Neural cell (in vitro differentiated cells): Measurements from ENCODE around the gene WDR70. TPM values are rescaled to one million over a fixed set of nuclear protein-coding genes. Genes with fewer than 3 reads are reported as not detected.

ENCODE experiments used
- H2AFZ ChIP-seq: fragments of 200-600, 300-800 bp; sonication (generic), shearing (Covaris generic); 2 replicates; pipeline ENCODE4 v1.6.0; 2014; ENCODE audit warnings: low read depth, mild to moderate bottlenecking, antibody characterized with exemption, low read length, moderate library complexity
- H3F3A ChIP-seq: fragments of 200-600 bp; shearing (Covaris generic); 2 replicates; pipeline ENCODE4 v1.6.1; 2016; ENCODE audit warnings: mild to moderate bottlenecking, moderate library complexity, mixed read lengths, antibody characterized with exemption, low read length; ENCODE audit not compliant: insufficient read depth, poor library complexity, severe bottlenecking
- H3K27ac ChIP-seq: fragments of 200-600, 300-800 bp; sonication (generic), shearing (Covaris generic); 2 replicates; pipeline ENCODE4 v1.5.1; 2014; ENCODE audit warnings: mild to moderate bottlenecking, low read length, moderate library complexity
- H3K27me3 ChIP-seq: fragments of 300-800, 200-600 bp; sonication (generic), shearing (Covaris generic); 2 replicates; pipeline ENCODE4 v1.6.0; 2014; ENCODE audit warnings: mild to moderate bottlenecking, low read depth, low read length, moderate library complexity; ENCODE audit not compliant: insufficient read depth
- H3K36me3 ChIP-seq: fragments of 300-800, 200-600 bp; sonication (generic), shearing (Covaris generic); 2 replicates; pipeline ENCODE4 v1.5.1; 2014; ENCODE audit warnings: mild to moderate bottlenecking, antibody characterized with exemption, low read length, moderate library complexity; ENCODE audit not compliant: insufficient read depth
- H3K4me2 ChIP-seq: fragments of 300-800, 200-600 bp; sonication (generic), shearing (Covaris generic); 2 replicates; pipeline ENCODE4 v1.6.0; 2014; ENCODE audit warnings: mild to moderate bottlenecking, low read length
- H3K4me3 ChIP-seq: fragments of 300-800, 200-600 bp; sonication (generic), shearing (Covaris generic); 2 replicates; pipeline ENCODE4 v1.5.1; 2014; ENCODE audit warnings: mild to moderate bottlenecking, low read length, moderate library complexity
- H3K79me2 ChIP-seq: fragments of 200-600 bp; shearing (Covaris generic); replicated peaks from 2 replicates; pipeline ENCODE4 v1.6.0; 2014; ENCODE audit warnings: mild to moderate bottlenecking, low read length, moderate library complexity; ENCODE audit not compliant: insufficient read depth
- H3K9ac ChIP-seq: fragments of 300-800, 200-600 bp; sonication (generic), shearing (Covaris generic); 2 replicates; pipeline ENCODE4 v1.6.1; 2016; ENCODE audit warnings: mild to moderate bottlenecking, low read length, mixed read lengths
- H3K9me2 ChIP-seq: fragments of 200-600 bp; shearing (Covaris generic); 2 replicates; pipeline ENCODE4 v1.6.1; 2016; ENCODE audit warnings: mild to moderate bottlenecking, low read length, mixed read lengths; ENCODE audit not compliant: insufficient read depth
- H3K9me3 ChIP-seq: fragments of 200-600, 300-800 bp; sonication (generic), shearing (Covaris generic); 2 replicates; pipeline ENCODE4 v1.6.1; 2016; ENCODE audit warnings: mild to moderate bottlenecking, mixed run types, low read length, moderate library complexity, mixed read lengths
- H4K20me1 ChIP-seq: fragments of 200-600 bp; shearing (Covaris generic); 2 replicates; pipeline ENCODE4 v1.6.1; 2016; ENCODE audit warnings: mild to moderate bottlenecking, mixed run types; ENCODE audit not compliant: insufficient read depth
- CTCF ChIP-seq: fragments of 450-650 bp; IDR thresholded peaks from 2 replicates; pipeline ENCODE4 v1.5.1; 2014; ENCODE audit warnings: antibody characterized with exemption, mild to moderate bottlenecking, moderate library complexity; ENCODE audit not compliant: poor library complexity, severe bottlenecking
- EP300 ChIP-seq: fragments of 450-650 bp; conservative IDR thresholded peaks from 2 replicates; pipeline ENCODE4 v1.6.1; 2014; ENCODE audit warnings: antibody characterized with exemption, mild to moderate bottlenecking, moderate library complexity; ENCODE audit not compliant: poor library complexity, severe bottlenecking
- EZH2 ChIP-seq: fragments of 200-600, 300-800 bp; shearing (Covaris generic), sonication (generic); IDR thresholded peaks from 2 replicates; pipeline ENCODE4 v1.6.1; 2014; ENCODE audit warnings: antibody characterized with exemption, low read length, borderline replicate concordance, mild to moderate bottlenecking; ENCODE audit not compliant: insufficient read depth, poor library complexity, severe bottlenecking
- MXI1 ChIP-seq: fragments of 450-650 bp; conservative IDR thresholded peaks from 2 replicates; pipeline ENCODE4 v1.6.1; 2014; ENCODE audit warnings: antibody characterized with exemption, mild to moderate bottlenecking; ENCODE audit not compliant: poor library complexity, severe bottlenecking
- POLR2AphosphoS5 ChIP-seq: IDR thresholded peaks from 2 replicates; pipeline ENCODE4 v1.6.1; 2012
- RAD21 ChIP-seq: fragments of 450-650 bp; conservative IDR thresholded peaks from 2 replicates; pipeline ENCODE4 v1.6.1; 2014; ENCODE audit warnings: antibody characterized with exemption, mild to moderate bottlenecking, moderate library complexity
- SMC3 ChIP-seq: fragments of 450-650 bp; conservative IDR thresholded peaks from 2 replicates; pipeline ENCODE4 v1.6.1; 2014; ENCODE audit warnings: antibody characterized with exemption, mild to moderate bottlenecking, moderate library complexity; ENCODE audit not compliant: poor library complexity
- TAF1 ChIP-seq: IDR thresholded peaks from 2 replicates; pipeline ENCODE4 v1.6.1; 2012; ENCODE audit warnings: low read depth
- polyA plus RNA-seq: library from polyadenylated mRNA; depleted of rRNA; stranded (reverse); fragments of >200 nt; gene quantifications from 2 replicates; pipeline ENCODE4 v1.2.3, GENCODE V29; 2014
- TF ChIP-seq, protein P1 (sequence below): IDR thresholded peaks from 2 replicates; pipeline ENCODE4 v1.6.1; 2012; ENCODE audit warnings: borderline replicate concordance

The WDR70 gene
- polyA plus RNA-seq, 1 donor from 2014 or later, result 40.9 TPM

DNA sequence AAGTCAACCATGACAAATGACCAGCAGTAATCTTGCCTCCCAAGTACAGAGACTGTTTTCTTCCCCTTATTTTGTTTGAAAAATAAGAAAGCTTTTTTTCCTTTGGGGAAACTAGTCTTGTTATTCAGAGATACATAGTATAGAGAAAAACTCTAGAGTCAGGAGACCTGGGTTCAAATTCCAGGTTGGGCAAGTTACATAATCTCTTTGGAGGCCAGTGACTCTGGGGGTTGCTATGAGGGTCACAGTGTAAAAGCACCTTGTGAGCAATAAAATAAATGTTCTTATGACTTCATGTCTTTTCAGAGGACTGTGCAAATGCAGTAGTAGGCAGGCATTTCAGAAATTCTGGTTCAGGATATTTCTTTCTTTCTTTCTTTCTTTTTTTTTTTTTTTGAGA is 389.3 kb downstream of the WDR70 start:
- no peak overlapping the region for H3K27ac ChIP-seq

DNA sequence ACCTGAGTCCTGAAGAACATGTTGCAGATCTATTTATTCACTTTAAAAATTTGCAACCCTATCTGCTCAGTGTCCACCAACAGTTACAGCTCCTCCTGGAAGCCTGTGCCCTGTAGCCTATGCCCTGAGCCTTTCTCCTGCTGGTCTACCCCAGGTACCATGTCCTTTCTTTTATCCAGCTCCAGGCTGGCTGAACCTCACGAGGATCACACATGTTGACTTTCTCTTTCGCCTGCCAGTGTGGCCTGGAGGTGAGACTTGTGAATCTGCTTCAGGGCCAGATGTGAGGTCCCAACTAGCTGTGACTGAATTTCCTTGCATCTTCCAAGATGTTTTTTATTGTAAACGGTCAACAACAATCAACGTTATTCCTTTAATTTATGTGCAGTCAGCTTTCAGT is 390.0 kb downstream of the WDR70 start:
- Histone ChIP-seq H3K9me3 (peaks cover 5% of the 10 kb centered on the region), H2AFZ (no peak overlapping the region), H3K36me3 (no peaks in the 10 kb centered on the region), H3K79me2 (no peaks in the 10 kb centered on the region), H3K4me2 (no peak overlapping the region), H3K27me3 (no peaks in the 10 kb centered on the region), H3F3A (no peaks in the 10 kb centered on the region), H3K9me2 (no peaks in the 10 kb centered on the region), H3K27ac (no peak overlapping the region), H4K20me1 (no peaks in the 10 kb centered on the region), H3K4me3 (no peak overlapping the region), H3K9ac (no peak overlapping the region)
- TF ChIP-seq EP300 (no peak), MXI1 (no peak), EZH2 (no peak), RAD21 (no peak), POLR2AphosphoS5 (no peak), SMC3 (no peak), CTCF (no peak), TAF1 (no peak)
- TF ChIP-seq, protein P1, sequence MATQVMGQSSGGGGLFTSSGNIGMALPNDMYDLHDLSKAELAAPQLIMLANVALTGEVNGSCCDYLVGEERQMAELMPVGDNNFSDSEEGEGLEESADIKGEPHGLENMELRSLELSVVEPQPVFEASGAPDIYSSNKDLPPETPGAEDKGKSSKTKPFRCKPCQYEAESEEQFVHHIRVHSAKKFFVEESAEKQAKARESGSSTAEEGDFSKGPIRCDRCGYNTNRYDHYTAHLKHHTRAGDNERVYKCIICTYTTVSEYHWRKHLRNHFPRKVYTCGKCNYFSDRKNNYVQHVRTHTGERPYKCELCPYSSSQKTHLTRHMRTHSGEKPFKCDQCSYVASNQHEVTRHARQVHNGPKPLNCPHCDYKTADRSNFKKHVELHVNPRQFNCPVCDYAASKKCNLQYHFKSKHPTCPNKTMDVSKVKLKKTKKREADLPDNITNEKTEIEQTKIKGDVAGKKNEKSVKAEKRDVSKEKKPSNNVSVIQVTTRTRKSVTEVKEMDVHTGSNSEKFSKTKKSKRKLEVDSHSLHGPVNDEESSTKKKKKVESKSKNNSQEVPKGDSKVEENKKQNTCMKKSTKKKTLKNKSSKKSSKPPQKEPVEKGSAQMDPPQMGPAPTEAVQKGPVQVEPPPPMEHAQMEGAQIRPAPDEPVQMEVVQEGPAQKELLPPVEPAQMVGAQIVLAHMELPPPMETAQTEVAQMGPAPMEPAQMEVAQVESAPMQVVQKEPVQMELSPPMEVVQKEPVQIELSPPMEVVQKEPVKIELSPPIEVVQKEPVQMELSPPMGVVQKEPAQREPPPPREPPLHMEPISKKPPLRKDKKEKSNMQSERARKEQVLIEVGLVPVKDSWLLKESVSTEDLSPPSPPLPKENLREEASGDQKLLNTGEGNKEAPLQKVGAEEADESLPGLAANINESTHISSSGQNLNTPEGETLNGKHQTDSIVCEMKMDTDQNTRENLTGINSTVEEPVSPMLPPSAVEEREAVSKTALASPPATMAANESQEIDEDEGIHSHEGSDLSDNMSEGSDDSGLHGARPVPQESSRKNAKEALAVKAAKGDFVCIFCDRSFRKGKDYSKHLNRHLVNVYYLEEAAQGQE, result no peak

More for the DNA sequence above, 389.3 kb downstream of the WDR70 start:
- no peak for TF ChIP-seq TAF1
- no peak for TF ChIP-seq MXI1
- TF ChIP-seq, protein P1, result no peak
- TF ChIP-seq POLR2AphosphoS5, result no peak
- TF ChIP-seq RAD21, result no peak
- no peak for TF ChIP-seq CTCF
- no peak for TF ChIP-seq SMC3
- TF ChIP-seq EZH2, result no peak
- no peak for TF ChIP-seq EP300
- H3K9me3 ChIP-seq, result peaks cover under 1% of the 10 kb centered on the region
- H3K36me3 ChIP-seq, result no peaks in the 10 kb centered on the region
- H3K79me2 ChIP-seq, result no peaks in the 10 kb centered on the region
- no peak overlapping the region for H3K4me2 ChIP-seq
- no peak overlapping the region for H3K4me3 ChIP-seq
- no peak overlapping the region for H3K9ac ChIP-seq
- no peaks in the 10 kb centered on the region for H4K20me1 ChIP-seq
- H3F3A ChIP-seq, result no peaks in the 10 kb centered on the region
- no peak overlapping the region for H2AFZ ChIP-seq
- no peaks in the 10 kb centered on the region for H3K27me3 ChIP-seq
- no peaks in the 10 kb centered on the region for H3K9me2 ChIP-seq
